H1 (cell line): Measurements from ENCODE around the gene ANXA5. TPM values are rescaled to one million over a fixed set of nuclear protein-coding genes. Genes with fewer than 3 reads are reported as not detected.

ENCODE experiments used
- CTCF ChIA-PET: fragments of 300-600 bp; sonication (Branson Sonifier 250); formaldehyde crosslinking; loops from one replicate; lab custom pipeline; 2021; ENCODE audit not compliant: partially characterized antibody; lab: Charles Lee
- POLR2A ChIA-PET: fragments of 300-600 bp; sonication (Branson Sonifier 250); formaldehyde crosslinking; loops from one replicate; lab custom pipeline; 2021; ENCODE audit warnings: inconsistent platforms; ENCODE audit not compliant: partially characterized antibody; lab: Charles Lee
- DNase-seq, 2 experiments: peaks; one replicate each; pipeline versions ENCODE4 v3.0.0 to v3.0.0-alpha.2; 2010 to 2022; ENCODE audit warnings: low spot score in 2 of 2, low read depth in 1 of 2, mixed read lengths in 1 of 2
- FAIRE-seq: peaks from 2 replicates; lab custom pipeline; 2011; peaks lifted over from hg19 to GRCh38; lab: Jason Lieb, UNC
- H2AFZ ChIP-seq: 2 replicates; pipeline ENCODE4 v1.8.1; 2012; ENCODE audit warnings: low read length, inconsistent platforms
- H2AK5ac ChIP-seq: 2 replicates; pipeline ENCODE4 v1.6.1; 2013; ENCODE audit warnings: low read depth, low read length
- H2BK120ac ChIP-seq: replicated peaks from 2 replicates; pipeline ENCODE3; 2013; ENCODE audit warnings: low read depth, low read length, inconsistent platforms
- H2BK12ac ChIP-seq: 2 replicates; pipeline ENCODE4 v1.6.1; 2013; ENCODE audit warnings: low read depth, low read length
- H2BK15ac ChIP-seq: 2 replicates; pipeline ENCODE4 v1.6.1; 2013; ENCODE audit warnings: low read length
- H2BK20ac ChIP-seq: 2 replicates; pipeline ENCODE4 v1.6.1; 2013; ENCODE audit warnings: low read length
- H2BK5ac ChIP-seq: 2 replicates; pipeline ENCODE4 v1.6.1; 2013; ENCODE audit warnings: low read depth, low read length
- H3K14ac ChIP-seq: 2 replicates; pipeline ENCODE4 v1.6.1; 2013; ENCODE audit warnings: inconsistent platforms; ENCODE audit not compliant: insufficient read length
- H3K18ac ChIP-seq: 2 replicates; pipeline ENCODE4 v1.6.1; 2013; ENCODE audit warnings: low read length; ENCODE audit errors: extremely low read depth
- H3K23ac ChIP-seq: 2 replicates; pipeline ENCODE4 v1.6.1; 2013; ENCODE audit warnings: inconsistent platforms; ENCODE audit not compliant: insufficient read length
- H3K23me2 ChIP-seq: 2 replicates; pipeline ENCODE4 v1.6.1; 2013; ENCODE audit warnings: low read depth, low read length
- H3K27ac ChIP-seq: 2 replicates; pipeline ENCODE4 v1.6.1; 2011; ENCODE audit warnings: low read depth, low read length, inconsistent platforms
- H3K27me3 ChIP-seq, 4 experiments: replicated peaks in 1 of 4; 1 replicate in 1 of 4; 2 replicates in 3 of 4; pipeline versions ENCODE4 v1.6.1 to v1.8.1; 2011 to 2013; ENCODE audit warnings: low read length in 3 of 4, mild to moderate bottlenecking in 3 of 4, inconsistent platforms in 2 of 4, mixed read lengths in 2 of 4, moderate library complexity in 1 of 4; ENCODE audit not compliant: control insufficient read depth in 3 of 4, insufficient read depth in 3 of 4; ENCODE audit errors: extremely low read depth in 1 of 4
- H3K36me3 ChIP-seq, 4 experiments: 2 replicates each; pipeline versions ENCODE4 v1.6.1 to v1.8.1; 2011 to 2013; ENCODE audit warnings: mild to moderate bottlenecking in 4 of 4, low read length in 3 of 4, moderate library complexity in 2 of 4, control low read depth in 1 of 4, inconsistent platforms in 1 of 4; ENCODE audit not compliant: insufficient read depth in 4 of 4, control insufficient read depth in 2 of 4
- H3K4ac ChIP-seq: replicated peaks from 2 replicates; pipeline ENCODE3; 2013; ENCODE audit warnings: low read length, low read depth, mixed read lengths, inconsistent platforms; ENCODE audit not compliant: insufficient read length
- H3K4me1 ChIP-seq, 4 experiments: replicated peaks in 1 of 4; 1 replicate in 1 of 4; 2 replicates in 3 of 4; pipeline versions ENCODE4 v1.6.1 to v1.8.1; 2011 to 2013; ENCODE audit warnings: low read length in 3 of 4, inconsistent platforms in 2 of 4, mixed read lengths in 1 of 4; ENCODE audit not compliant: insufficient read depth in 4 of 4, control insufficient read depth in 3 of 4
- H3K4me2 ChIP-seq, 2 experiments: 2 replicates each; pipeline versions ENCODE4 v1.6.1 to v1.8.1; 2011 to 2013; ENCODE audit warnings: low read depth in 2 of 2, low read length in 2 of 2, control low read depth in 1 of 2, inconsistent platforms in 1 of 2, mild to moderate bottlenecking in 1 of 2; ENCODE audit not compliant: insufficient read depth in 1 of 2
- H3K4me3 ChIP-seq, 4 experiments: fragments of 200-600, 300-600 bp in 1 of 4; sonication (generic), shearing (Covaris generic), sonication (Bioruptor Twin) in 1 of 4; 2 replicates each; pipeline versions ENCODE4 v1.5.1 to v1.8.1; 2011 to 2016; ENCODE audit warnings: low read length in 4 of 4, low read depth in 3 of 4, control low read depth in 2 of 4, inconsistent platforms in 2 of 4, mild to moderate bottlenecking in 2 of 4, mixed read lengths in 1 of 4, moderate library complexity in 1 of 4; ENCODE audit not compliant: insufficient read depth in 2 of 4; ENCODE audit errors: extremely low read depth in 1 of 4
- H3K56ac ChIP-seq: replicated peaks from 2 replicates; pipeline ENCODE3; 2013; ENCODE audit warnings: low read depth, mild to moderate bottlenecking, mixed read lengths, low read length, inconsistent platforms; ENCODE audit not compliant: insufficient read length
- H3K79me1 ChIP-seq: 2 replicates; pipeline ENCODE4 v1.6.1; 2013; ENCODE audit warnings: low read depth, low read length, control low read depth
- H3K79me2 ChIP-seq, 2 experiments: 2 replicates each; pipeline versions ENCODE4 v1.6.1 to v1.8.1; 2012 to 2013; ENCODE audit warnings: low read length in 2 of 2, mild to moderate bottlenecking in 2 of 2, inconsistent platforms in 1 of 2; ENCODE audit not compliant: insufficient read depth in 2 of 2, control insufficient read depth in 1 of 2
- H3K9ac ChIP-seq, 4 experiments: replicated peaks in 1 of 4; 1 replicate in 1 of 4; 2 replicates in 3 of 4; pipeline versions ENCODE4 v1.6.1 to v1.8.1; 2011 to 2013; ENCODE audit warnings: low read depth in 3 of 4, low read length in 3 of 4, control low read depth in 2 of 4, mild to moderate bottlenecking in 2 of 4, moderate library complexity in 2 of 4, inconsistent platforms in 1 of 4; ENCODE audit errors: extremely low read depth in 1 of 4
- H3K9me3 ChIP-seq, 2 experiments: 2 replicates each; pipeline versions ENCODE4 v1.6.1 to v1.8.1; 2012 to 2013; ENCODE audit warnings: mild to moderate bottlenecking in 2 of 2, moderate library complexity in 2 of 2, control low read depth in 1 of 2, inconsistent platforms in 1 of 2, low read depth in 1 of 2, low read length in 1 of 2, mixed read lengths in 1 of 2; ENCODE audit not compliant: insufficient read depth in 2 of 2
- H4K20me1 ChIP-seq, 2 experiments: replicated peaks in 1 of 2; 2 replicates each; pipeline versions ENCODE3 to v1.8.1; 2011 to 2013; ENCODE audit warnings: inconsistent platforms in 2 of 2, low read length in 2 of 2, mild to moderate bottlenecking in 1 of 2; ENCODE audit not compliant: insufficient read depth in 2 of 2, control insufficient read depth in 1 of 2
- H4K5ac ChIP-seq: 2 replicates; pipeline ENCODE4 v1.6.1; 2013; ENCODE audit warnings: low read length, low read depth, mixed read lengths, inconsistent platforms; ENCODE audit not compliant: insufficient read length
- H4K8ac ChIP-seq: 2 replicates; pipeline ENCODE4 v1.8.0; 2013; ENCODE audit warnings: mild to moderate bottlenecking, moderate library complexity, low read length, inconsistent platforms; ENCODE audit not compliant: insufficient read depth; ENCODE audit errors: extremely low read depth
- H4K91ac ChIP-seq: replicated peaks from 2 replicates; pipeline ENCODE3; 2013; ENCODE audit warnings: low read length, mixed read lengths, inconsistent platforms; ENCODE audit not compliant: insufficient read length
- EGR1 ChIP-seq: IDR thresholded peaks from 2 replicates; pipeline ENCODE4 v1.6.1; 2011; ENCODE audit warnings: low read depth, low read length, borderline replicate concordance
- WGBS, 2 experiments: shearing (Covaris generic) in 1 of 2; methylation state at CpG; one replicate each; pipeline versions ENCODE4 v1.1.6 to v1.1.7; 2013 to 2015; ENCODE audit warnings: low lambda C conversion rate in 2 of 2, mixed read lengths in 2 of 2, inconsistent platforms in 1 of 2, low coverage in 1 of 2, missing lambda C conversion rate in 1 of 2; ENCODE audit not compliant: insufficient replicate concordance in 2 of 2, insufficient coverage in 1 of 2, insufficient read length in 1 of 2; ENCODE audit errors: extremely low coverage in 1 of 2, missing lambda C conversion rate in 1 of 2; 5-methylcytosine and 5-hydroxymethylcytosine counted together
- polyA plus RNA-seq, 7 experiments: library from polyadenylated mRNA; depleted of rRNA in 3 of 7; stranded (reverse) in 5 of 7; unstranded in 2 of 7; fragments of >200 nt in 5 of 7; fragments of 200-250 nt in 2 of 7; gene quantifications; 1 replicate in 5 of 7; 2 replicates in 1 of 7; 4 replicates in 1 of 7; pipeline versions ENCODE4 v1.2.1 to v1.2.3, GENCODE V29; 2011 to 2013; ENCODE audit warnings: missing spikeins in 2 of 7, mixed read lengths in 2 of 7
- total RNA-seq: library from RNA; stranded (reverse); fragmentation: NEBNext Ultra II Directional; extraction: Animal tissue kit (Norgen Biotek cat#: 25700); gene quantifications from 2 replicates; pipeline ENCODE4 v1.2.1, GENCODE V29; 2021

The ANXA5 gene
- total and polyA plus RNA-seq, 2 of the 8 experiments (the other 6 are each of a cell fraction or from before 2014, with no cell fraction given), result 213 to 221 TPM

GRCh38 chr4:121714548-121714947, 17.8 kb upstream of the ANXA5 start:
- no peaks in the 10 kb centered on the region for H3K79me2 ChIP-seq
- no peak overlapping the region for H3K56ac ChIP-seq
- TF ChIP-seq EGR1, result no peak
- H3K9ac ChIP-seq, result no peak overlapping the region
- H2AK5ac ChIP-seq, result no peak overlapping the region
- no peaks in the 10 kb centered on the region for H3K23me2 ChIP-seq
- no peak overlapping the region for H2BK5ac ChIP-seq
- no peak for DNase-seq
- H3K27ac ChIP-seq, result no peak overlapping the region
- H3K4me1 ChIP-seq, result peaks cover 5 to 10% (median 7%) of the 10 kb centered on the region in 4 experiments; a peak in 5 of 7 replicates
- no peak overlapping the region for H2BK120ac ChIP-seq
- no peaks in the 10 kb centered on the region for H3K79me1 ChIP-seq
- H4K5ac ChIP-seq, result no peak overlapping the region
- H3K27me3 ChIP-seq, result no peaks in the 10 kb centered on the region
- no peaks in the 10 kb centered on the region; a peak in 1 of 4 replicates for H3K9me3 ChIP-seq
- H2BK12ac ChIP-seq, result no peak overlapping the region
- no peaks in the 10 kb centered on the region for H4K20me1 ChIP-seq
- no peak overlapping the region for H2BK20ac ChIP-seq
- POLR2A ChIA-PET, result interaction anchor here (1.0 kb wide), 1 partner anchor 18 kb away, joined by 3 read pairs; no protein-coding TSS in a partner anchor
- H4K8ac ChIP-seq, result no peak overlapping the region
- H3K23ac ChIP-seq, result no peak overlapping the region
- H2AFZ ChIP-seq, result no peak overlapping the region
- no peak overlapping the region for H3K18ac ChIP-seq
- CTCF ChIA-PET, result interaction anchor here (1.2 to 3.5 kb wide), 4 partner anchors 10 to 22 kb away, joined by 3 to 20 read pairs (median 6); no protein-coding TSS in a partner anchor
- FAIRE-seq, result no peak
- no peaks in the 10 kb centered on the region for H3K36me3 ChIP-seq
- no peak overlapping the region for H3K4me2 ChIP-seq
- no peak overlapping the region for H2BK15ac ChIP-seq
- no peak overlapping the region for H4K91ac ChIP-seq
- no peak overlapping the region for H3K4me3 ChIP-seq
- no peak overlapping the region for H3K4ac ChIP-seq
- WGBS, 2 experiments, result 88% methylated on average over 4 of the region's 4 CpGs; no CpG with 5 or more reads in 1 of the 2 experiments
- H3K14ac ChIP-seq, result no peak overlapping the region
